GM12892 (cell line): Measurements from ENCODE around the gene CC2D2B.
"Not testable (repeated sequence)": the region's sequence is repeated elsewhere in the genome, so short reads cannot be mapped to it uniquely, and the experiment has no call there.

Experiments
- POLR2A ChIP-seq: IDR thresholded peaks from 2 replicates; pipeline ENCODE4 v1.6.1; 2011; ENCODE audit warnings: low read depth, low read length, control low read depth
- TAF1 ChIP-seq: IDR thresholded peaks from 2 replicates; pipeline ENCODE4 v1.6.1; 2011; ENCODE audit warnings: low read depth, mild to moderate bottlenecking, control low read depth, low read length, borderline replicate concordance

DNA sequence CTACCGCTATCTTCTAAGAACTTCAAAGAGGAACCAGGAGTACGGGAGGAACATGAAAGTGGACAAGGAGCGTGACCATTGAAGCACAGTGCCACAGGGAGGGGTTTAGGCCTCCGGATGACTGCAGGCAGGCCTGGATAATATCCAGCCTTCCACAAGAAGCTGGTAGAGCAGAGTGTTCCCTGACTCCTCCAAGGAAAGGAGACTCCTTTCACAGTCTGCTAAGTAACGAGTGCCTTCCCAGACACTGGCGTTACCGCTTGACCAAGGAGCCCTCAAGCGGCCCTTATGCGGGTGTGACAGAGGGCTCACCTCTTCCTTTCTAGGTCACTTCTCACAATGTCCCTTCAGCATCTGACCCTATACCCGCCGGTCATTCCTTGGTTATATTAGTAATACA is 86.6 kb downstream of the CC2D2B start:
- TF ChIP-seq TAF1, POLR2A: not testable (repeated sequence)
